Prostate gland (tissue), 2 donors: ENCODE data around the gene CFAP92. TPM values are rescaled to one million over a fixed set of nuclear protein-coding genes. Genes with fewer than 3 reads are reported as not detected.

Experiments
- DNase-seq: peaks from one replicate; pipeline ENCODE4 v3.0.0-alpha.2; 2019; ENCODE audit warnings: low spot score
- H3K27ac ChIP-seq, 2 donors: fragments of 200-600 bp; sonication (generic); 2 replicates each; pipeline ENCODE4 v1.5.1; 2017 to 2019
- H3K27me3 ChIP-seq: fragments of 200-600 bp; sonication (generic); replicated peaks from 2 replicates; pipeline ENCODE4 v1.5.1; 2019; ENCODE audit not compliant: insufficient read depth
- H3K36me3 ChIP-seq, 2 donors: fragments of 200-600 bp; sonication (generic); 1 replicate in 1 of 2; 2 replicates in 1 of 2; pipeline versions ENCODE4 v1.5.1 to v1.8.1; 2017 to 2019
- H3K4me1 ChIP-seq: fragments of 200-600 bp; sonication (generic); replicated peaks from 2 replicates; pipeline ENCODE4 v1.5.1; 2019
- H3K4me3 ChIP-seq, 2 donors: fragments of 200-600 bp; sonication (generic); 2 replicates each; pipeline ENCODE4 v1.5.1; 2017 to 2019
- H3K9me3 ChIP-seq: fragments of 200-600 bp; sonication (generic); 2 replicates; pipeline ENCODE4 v1.5.1; 2017
- CTCF ChIP-seq, 4 experiments: fragments of 200-600 bp in 2 of 4; fragments of 450-650 bp in 2 of 4; sonication (generic) in 2 of 4; IDR thresholded peaks; 1 replicate in 3 of 4; 2 replicates in 1 of 4; pipeline ENCODE4 v1.5.1; 2016 to 2019; ENCODE audit warnings: antibody characterized with exemption in 4 of 4, mild to moderate bottlenecking in 2 of 4, moderate library complexity in 2 of 4
- POLR2A ChIP-seq: fragments of 450-650 bp; IDR thresholded peaks from one replicate; pipeline ENCODE4 v1.6.1; 2016; ENCODE audit warnings: antibody characterized with exemption, mild to moderate bottlenecking
- POLR2AphosphoS5 ChIP-seq: sonication (generic); formaldehyde crosslinking; IDR thresholded peaks from one replicate; pipeline ENCODE4 v1.6.1; 2017; ENCODE audit warnings: antibody characterized with exemption
- WGBS: methylation state at CpG from one replicate; pipeline ENCODE4 v1.1.5; 2018; 5-methylcytosine and 5-hydroxymethylcytosine counted together
- intact Hi-C: fragments of 100-400 bp; cut with DNase I; formaldehyde crosslinking; loops from one replicate; pipeline ENCODE4 v1.14.2; 2022
- total RNA-seq, 2 donors: library from RNA; depleted of rRNA; stranded (reverse); fragments of >200 nt; gene quantifications; one replicate each; pipeline ENCODE4 v1.1.0, GENCODE V29; 2016

CFAP92 gene
- total RNA-seq, 2 donors from 2014 or later, result 1.7 to 4.3 TPM

DNA sequence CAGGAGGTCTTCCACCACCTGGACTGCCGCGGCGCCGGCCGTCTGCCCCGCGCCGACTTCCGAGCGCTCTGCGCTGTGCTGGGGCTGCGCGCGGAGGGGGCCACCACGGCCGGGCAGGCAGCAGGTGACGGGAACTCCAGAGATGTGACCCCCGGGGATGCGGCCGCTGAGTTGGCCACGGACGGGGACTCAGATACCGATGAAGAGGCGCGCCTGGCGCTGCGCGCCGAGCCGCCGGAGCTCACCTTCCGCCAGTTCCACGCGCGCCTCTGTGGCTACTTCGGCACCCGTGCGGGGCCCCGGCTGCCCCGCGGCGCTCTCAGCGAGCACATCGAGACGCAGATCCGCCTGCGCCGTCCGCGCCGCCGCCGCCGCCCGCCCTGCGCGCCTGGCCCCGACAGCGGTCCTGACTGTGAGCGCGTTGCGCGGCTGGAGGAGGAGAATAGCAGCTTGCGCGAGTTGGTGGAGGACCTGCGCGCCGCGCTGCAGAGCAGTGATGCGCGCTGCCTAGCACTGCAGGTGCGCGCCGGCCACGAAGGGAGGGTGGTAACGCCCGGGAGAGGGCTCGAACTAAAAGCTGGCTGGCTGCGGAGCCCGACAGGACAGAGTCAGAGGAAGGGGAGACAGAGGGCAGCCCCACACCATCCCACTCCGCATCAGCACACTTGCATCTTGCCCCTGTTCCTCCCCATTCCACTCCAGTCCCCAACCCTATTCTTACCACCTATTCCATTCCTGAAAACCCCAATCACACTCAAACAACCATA, 8.1 kb upstream of the CFAP92 start:
- no peak for TF ChIP-seq POLR2AphosphoS5
- intact Hi-C loops, result no loop called here
- Histone ChIP-seq H3K36me3 (no peaks in the 10 kb centered on the region), H3K4me1 (peaks cover 4% of the 10 kb centered on the region), H3K27me3 (no peaks in the 10 kb centered on the region), H3K9me3 (no peaks in the 10 kb centered on the region), H3K4me3 (peak overlapping the region; percentile 31 to 38), H3K27ac (peak overlapping the region in 1 of 2 donors; percentile 65)
- 2% methylated on average over 74 of the region's 81 CpGs for WGBS
- no peak for DNase-seq

DNA sequence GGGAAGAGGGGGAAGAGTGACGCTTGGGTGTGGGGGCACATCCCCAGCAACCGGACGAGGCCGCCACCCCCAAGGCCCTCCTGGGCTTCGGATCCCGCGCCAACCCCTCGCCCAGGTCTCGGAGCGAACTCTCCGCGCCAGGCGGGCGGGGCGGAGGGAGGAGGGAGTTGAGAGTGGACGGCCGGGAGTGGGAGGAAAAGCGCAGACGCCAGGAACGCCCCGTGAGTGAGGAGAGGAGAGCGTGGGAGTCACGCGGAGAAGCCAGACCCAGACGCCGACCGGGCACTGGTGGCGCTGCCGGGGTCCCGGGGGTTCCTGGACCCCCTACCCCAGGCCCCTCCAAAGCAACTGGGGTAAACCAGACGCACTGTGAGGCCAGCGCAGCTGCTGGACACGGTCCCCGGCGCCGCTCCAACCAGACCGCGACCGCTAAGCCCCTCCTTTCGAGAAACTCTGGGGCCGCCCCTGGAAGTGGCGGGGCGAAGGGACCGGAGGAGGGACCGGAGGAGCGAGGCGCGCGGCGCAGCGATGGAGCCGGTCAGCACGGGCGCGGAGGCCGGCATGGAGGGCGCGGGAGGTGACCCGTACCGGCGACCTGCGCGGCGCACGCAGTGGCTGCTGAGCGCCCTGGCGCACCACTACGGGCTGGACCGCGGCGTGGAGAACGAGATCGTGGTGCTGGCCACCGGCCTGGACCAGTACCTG, 7.4 kb upstream of the CFAP92 start, which contains the start of gene EFCC1:
Gene EFCC1 (plus strand): TSS at position 204 of the 705 bp plus-strand sequence. CDS start 325 bp downstream, at position 529.
- under 1% methylated on average over 54 of the region's 74 CpGs for WGBS

GRCh38 chr3:129000742-129001100, 6.8 kb upstream of the CFAP92 start:
- TF ChIP-seq CTCF (IDR thresholded peaks at IDR 0.05) (no peak), POLR2AphosphoS5 (no peak), POLR2A (no peak)
- peaks cover 4% of the 10 kb centered on the region for H3K4me1 ChIP-seq
- 17% methylated on average over 15 of the region's 15 CpGs for WGBS
- intact Hi-C loops, result no loop called here
- peak overlapping the region; percentile 54 to 65 for H3K27ac ChIP-seq
- no peak for DNase-seq
- H3K9me3 ChIP-seq, result no peaks in the 10 kb centered on the region
- no peaks in the 10 kb centered on the region for H3K36me3 ChIP-seq
- H3K27me3 ChIP-seq, result no peaks in the 10 kb centered on the region
- H3K4me3 ChIP-seq, result peak overlapping the region; percentile 31 to 38

More for the DNA sequence above, 7.4 kb upstream of the CFAP92 start, which contains the start of gene EFCC1:
- Histone ChIP-seq H3K27ac (peak within 1 kb of the TSS; percentile 54 to 65), H3K27me3 (no peaks in the 10 kb centered on the region), H3K36me3 (no peaks in the 10 kb centered on the region), H3K4me3 (peak within 1 kb of the TSS; percentile 31 to 38), H3K9me3 (no peaks in the 10 kb centered on the region), H3K4me1 (peaks cover 4% of the 10 kb centered on the region)
- intact Hi-C loops, result no loop called here
- peak; percentile 25 for DNase-seq
- no peak for TF ChIP-seq POLR2A
- TF ChIP-seq POLR2AphosphoS5, result peak; percentile 37
- no peak for TF ChIP-seq CTCF (IDR thresholded peaks at IDR 0.05)

DNA sequence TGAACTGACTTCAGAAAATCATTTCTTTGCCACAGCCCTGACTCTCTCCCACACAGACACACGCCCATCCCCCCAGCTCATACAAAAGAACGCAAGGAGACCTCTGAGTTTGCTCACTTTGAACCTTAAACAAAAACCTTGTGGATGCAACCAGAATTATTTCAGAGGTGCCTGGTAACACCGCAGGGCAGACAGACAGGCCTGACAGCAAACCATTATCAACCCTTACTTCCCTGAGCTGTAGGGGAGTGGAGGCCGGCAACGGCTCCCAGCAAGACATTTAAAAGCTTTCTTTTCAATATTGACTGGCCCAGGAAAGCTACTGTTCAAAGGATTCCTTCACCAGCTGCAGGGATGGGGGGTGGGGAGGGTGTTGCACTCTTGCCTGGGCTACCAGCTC, 5.2 kb upstream of the CFAP92 start:
- no peak for DNase-seq
- intact Hi-C loops, result no loop called here
- WGBS, result 50% methylated on average over 5 of the region's 5 CpGs
- no peaks in the 10 kb centered on the region for H3K27me3 ChIP-seq
- no peak overlapping the region for H3K4me3 ChIP-seq
- no peak overlapping the region for H3K27ac ChIP-seq
- no peaks in the 10 kb centered on the region for H3K36me3 ChIP-seq
- TF ChIP-seq CTCF (IDR thresholded peaks at IDR 0.05), result no peak
- no peak for TF ChIP-seq POLR2AphosphoS5
- no peak for TF ChIP-seq POLR2A
- no peaks in the 10 kb centered on the region for H3K4me1 ChIP-seq
- H3K9me3 ChIP-seq, result no peaks in the 10 kb centered on the region

GRCh38 chr3:128998561-128998960, 4.7 kb upstream of the CFAP92 start:
- no peaks in the 10 kb centered on the region for H3K27me3 ChIP-seq
- H3K36me3 ChIP-seq, result no peaks in the 10 kb centered on the region
- no peak overlapping the region for H3K27ac ChIP-seq
- DNase-seq, result no peak
- intact Hi-C loops, result no loop called here
- WGBS, result 81% methylated on average over 3 of the region's 3 CpGs
- H3K4me3 ChIP-seq, result no peak overlapping the region
- H3K4me1 ChIP-seq, result no peaks in the 10 kb centered on the region
- TF ChIP-seq POLR2A (no peak), POLR2AphosphoS5 (no peak), CTCF (IDR thresholded peaks at IDR 0.05) (no peak)
- no peaks in the 10 kb centered on the region for H3K9me3 ChIP-seq
